Left lung (tissue), 10 donors: Measurements from ENCODE around the gene RPL32. TPM values are rescaled to one million over a fixed set of nuclear protein-coding genes. Genes with fewer than 3 reads are reported as not detected.

Experiments
- ATAC-seq: fragments of 200-7000 bp; cut with Tn5 transposase; one replicate; pipeline ENCODE4 v1.9.1; 2020; ENCODE audit warnings: moderate library complexity
- DNase-seq, 4 donors: peaks; one replicate each; pipeline ENCODE4 v3.0.0-alpha.2; 2013 to 2020
- H3K27ac ChIP-seq, 2 donors: fragments of 200-600 bp; sonication (generic) in 1 of 2; one replicate each; pipeline versions ENCODE4 v1.5.0 to v1.8.0; 2020 to 2021
- H3K27me3 ChIP-seq, 2 donors: fragments of 200-600 bp; sonication (generic) in 1 of 2; one replicate each; pipeline versions ENCODE4 v1.5.0 to v1.8.0; 2020 to 2021
- H3K36me3 ChIP-seq, 2 donors: fragments of 200-600 bp; sonication (generic) in 1 of 2; one replicate each; pipeline versions ENCODE4 v1.5.0 to v1.8.0; 2020 to 2021
- H3K4me1 ChIP-seq, 2 donors: fragments of 200-600 bp; one replicate each; pipeline ENCODE4 v1.8.0; 2021
- H3K4me3 ChIP-seq, 2 donors: fragments of 200-600 bp; sonication (generic) in 1 of 2; one replicate each; pipeline versions ENCODE4 v1.5.0 to v1.8.0; 2020 to 2021; ENCODE audit warnings: mild to moderate bottlenecking in 1 of 2
- H3K9me3 ChIP-seq, 2 donors: fragments of 200-600 bp; sonication (generic) in 1 of 2; one replicate each; pipeline versions ENCODE4 v1.5.0 to v1.8.0; 2020 to 2021
- CTCF ChIP-seq, 2 donors: fragments of 200-600 bp; sonication (generic) in 1 of 2; IDR thresholded peaks; one replicate each; pipeline versions ENCODE4 v1.5.0 to v1.8.0; 2021; ENCODE audit warnings: antibody characterized with exemption in 2 of 2
- intact Hi-C, 2 donors: fragments of 100-400 bp; cut with DNase I; formaldehyde crosslinking; loops; one replicate each; pipeline versions ENCODE4 v1.11.2 to v1.14.2; 2022
- polyA plus RNA-seq, 6 donors: library from polyadenylated mRNA; unstranded; fragments of 120-200 nt; gene quantifications; one replicate each; pipeline ENCODE4 v1.2.1, GENCODE V29; 2013; ENCODE audit not compliant: insufficient read length in 6 of 6
- total RNA-seq, 2 donors: library from RNA; stranded (reverse); fragmentation: NEBNext Ultra II Directional; extraction: Animal tissue kit (Norgen Biotek cat#: 25700); gene quantifications; one replicate each; pipeline ENCODE4 v1.2.1, GENCODE V29; 2021
- donor health status: DM: no; HTN: yes; CAD: no.
- donor health status: DM: no; HTN: no; CAD: no.

The RPL32 gene
- total and polyA plus RNA-seq, 8 donors = 1,223 to 2,940 (median 2,469) TPM

DNA sequence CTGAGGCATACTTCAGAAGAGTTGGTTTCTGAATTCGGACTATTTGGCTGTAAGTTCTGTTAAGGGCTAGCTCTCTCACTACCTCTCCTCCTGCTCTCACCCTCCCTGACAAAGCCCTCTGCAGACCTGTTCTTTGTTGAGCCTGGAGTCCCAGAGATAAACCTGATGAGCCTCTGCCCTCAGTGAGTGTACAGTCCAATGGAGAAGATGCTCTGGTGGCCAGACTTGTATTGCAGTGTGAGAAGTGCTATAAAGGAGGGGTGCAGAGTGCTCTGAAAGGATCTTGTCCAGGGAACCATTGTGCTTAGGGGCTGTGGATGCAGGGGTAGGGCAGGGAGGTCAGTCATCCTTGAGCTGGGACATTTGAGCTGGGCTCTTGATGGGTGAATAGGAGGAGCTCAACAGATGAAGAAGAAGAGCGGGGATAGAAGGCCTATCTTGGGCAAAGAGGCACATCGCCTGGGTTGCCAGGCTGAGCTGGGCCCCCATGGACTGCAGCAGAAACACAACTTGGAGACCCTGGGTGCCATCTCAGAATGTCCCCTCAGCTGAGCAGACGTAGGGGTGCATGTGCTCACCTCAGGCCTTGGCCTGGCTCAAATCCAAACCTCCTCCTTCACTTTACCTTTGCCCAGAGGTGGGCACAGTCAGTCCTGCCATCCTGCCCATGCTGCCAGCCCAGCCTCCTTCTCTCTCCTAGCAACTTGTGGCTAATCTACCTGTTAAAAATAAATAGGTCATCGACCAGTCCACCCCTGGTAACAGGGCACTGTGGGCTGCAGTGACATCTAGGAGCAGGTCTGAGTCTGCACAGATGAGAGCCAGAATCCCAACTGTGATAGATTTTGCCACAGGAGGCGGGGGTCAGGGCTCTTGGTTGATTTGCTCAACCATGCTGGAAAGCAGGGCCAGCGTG lies 41.6 kb downstream of the RPL32 start:
- no peaks in the 10 kb centered on the region for H3K36me3 ChIP-seq
- H3K4me1 ChIP-seq = peaks cover 0 to 4% of the 10 kb centered on the region in 2 donors
- H3K9me3 ChIP-seq = no peaks in the 10 kb centered on the region
- H3K27me3 ChIP-seq = peaks cover 0 to 28% of the 10 kb centered on the region in 2 donors
- H3K27ac ChIP-seq = no peak overlapping the region
- no peak for DNase-seq
- ATAC-seq = no peak
- H3K4me3 ChIP-seq = no peak overlapping the region
- TF ChIP-seq CTCF (IDR thresholded peaks at IDR 0.05) = no peak
- intact Hi-C loops = no loop called here

GRCh38 chr3:12798559-12799179 lies 42.7 kb downstream of the RPL32 start:
- ATAC-seq (no peak), DNase-seq (no peak)
- H3K4me3 ChIP-seq = no peak overlapping the region
- no peaks in the 10 kb centered on the region for H3K36me3 ChIP-seq
- peaks cover 0 to 28% of the 10 kb centered on the region in 2 donors for H3K27me3 ChIP-seq
- no peak for TF ChIP-seq CTCF (IDR thresholded peaks at IDR 0.05)
- H3K4me1 ChIP-seq = peaks cover 0 to 4% of the 10 kb centered on the region in 2 donors
- no peaks in the 10 kb centered on the region for H3K9me3 ChIP-seq
- intact Hi-C loops = no loop called here
- no peak overlapping the region for H3K27ac ChIP-seq

GRCh38 chr3:12797892-12798558 lies 43.3 kb downstream of the RPL32 start:
- TF ChIP-seq CTCF (IDR thresholded peaks at IDR 0.05) = no peak
- H3K9me3 ChIP-seq = no peaks in the 10 kb centered on the region
- DNase-seq (no peak), ATAC-seq (no peak)
- intact Hi-C loops = no loop called here
- no peaks in the 10 kb centered on the region for H3K36me3 ChIP-seq
- H3K27ac ChIP-seq = no peak overlapping the region
- peaks cover 0 to 28% of the 10 kb centered on the region in 2 donors for H3K27me3 ChIP-seq
- no peak overlapping the region for H3K4me3 ChIP-seq
- peaks cover 0 to 4% of the 10 kb centered on the region in 2 donors for H3K4me1 ChIP-seq

GRCh38 chr3:12797124-12797891 lies 44.1 kb downstream of the RPL32 start:
- intact Hi-C loops = no loop called here
- H3K4me3 ChIP-seq = peak overlapping the region in 1 of 2 donors; percentile 49
- no peak for DNase-seq
- no peak for ATAC-seq
- no peak for TF ChIP-seq CTCF (IDR thresholded peaks at IDR 0.05)
- peaks cover 0 to 4% of the 10 kb centered on the region in 2 donors for H3K4me1 ChIP-seq
- no peak overlapping the region for H3K27ac ChIP-seq
- H3K27me3 ChIP-seq = peaks cover 0 to 28% of the 10 kb centered on the region in 2 donors
- no peaks in the 10 kb centered on the region for H3K36me3 ChIP-seq
- H3K9me3 ChIP-seq = no peaks in the 10 kb centered on the region
